Retina (tissue), 1 donor: ENCODE measurements around the gene ZMIZ1.

ENCODE experiments used
- DNase-seq: peaks from one replicate; pipeline ENCODE4 v3.0.0-alpha.2; 2016

The ZMIZ1 gene

GRCh38 chr10:79068562-79069324 is at the start of gene ZMIZ1:
Gene ZMIZ1 (plus strand): TSS chr10:79068966. CDS start chr10:79201633, 132,667 bp downstream.
- peak; percentile 94 for DNase-seq

- no peak for DNase-seq
These were observed 49.2 kb upstream of the ZMIZ1 start for GRCh38 chr10:79019441-79020014.

DNA sequence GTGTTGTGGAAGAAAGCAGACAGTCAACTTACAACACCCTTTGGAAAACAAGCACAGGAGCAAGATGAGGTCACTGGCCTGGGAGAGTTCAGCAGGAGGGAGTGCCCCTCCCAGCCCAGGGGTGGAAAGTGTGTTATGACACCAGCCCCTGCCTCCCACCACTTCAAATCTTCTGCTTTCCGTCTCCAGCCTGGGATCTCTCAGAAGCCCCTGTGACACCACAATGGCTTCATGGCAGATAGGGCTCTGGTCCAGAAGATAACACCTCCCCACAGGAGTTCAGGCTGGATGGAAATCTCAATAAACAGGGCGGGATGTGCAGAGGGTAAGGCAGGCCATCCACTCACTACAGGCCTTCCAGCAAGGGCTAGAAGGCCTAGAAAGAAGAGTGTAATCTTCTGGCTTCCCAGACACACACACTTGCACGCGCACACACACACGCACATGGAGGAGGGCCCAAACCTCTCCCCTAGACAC is 48.7 kb upstream of the ZMIZ1 start:
- no peak for DNase-seq

DNA sequence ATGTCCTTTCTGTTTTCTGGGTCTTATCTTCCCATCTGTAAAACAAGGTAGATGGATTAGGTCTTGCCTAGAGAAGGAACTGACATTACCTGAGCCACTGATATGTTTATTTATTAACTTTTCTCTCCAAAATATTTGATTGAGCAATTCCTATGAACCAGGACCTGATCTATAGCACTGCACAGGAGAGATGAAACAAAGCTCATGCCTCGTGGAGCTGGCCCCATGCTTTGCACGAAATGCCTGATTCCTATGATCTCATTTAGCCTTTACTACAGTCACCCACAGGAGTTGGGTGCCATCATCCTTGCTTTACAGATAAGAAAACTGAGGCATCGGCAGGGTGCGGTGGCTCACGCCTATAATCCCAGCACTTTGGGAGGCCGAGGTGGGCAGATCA is 48.2 kb upstream of the ZMIZ1 start:
- no peak for DNase-seq

DNA sequence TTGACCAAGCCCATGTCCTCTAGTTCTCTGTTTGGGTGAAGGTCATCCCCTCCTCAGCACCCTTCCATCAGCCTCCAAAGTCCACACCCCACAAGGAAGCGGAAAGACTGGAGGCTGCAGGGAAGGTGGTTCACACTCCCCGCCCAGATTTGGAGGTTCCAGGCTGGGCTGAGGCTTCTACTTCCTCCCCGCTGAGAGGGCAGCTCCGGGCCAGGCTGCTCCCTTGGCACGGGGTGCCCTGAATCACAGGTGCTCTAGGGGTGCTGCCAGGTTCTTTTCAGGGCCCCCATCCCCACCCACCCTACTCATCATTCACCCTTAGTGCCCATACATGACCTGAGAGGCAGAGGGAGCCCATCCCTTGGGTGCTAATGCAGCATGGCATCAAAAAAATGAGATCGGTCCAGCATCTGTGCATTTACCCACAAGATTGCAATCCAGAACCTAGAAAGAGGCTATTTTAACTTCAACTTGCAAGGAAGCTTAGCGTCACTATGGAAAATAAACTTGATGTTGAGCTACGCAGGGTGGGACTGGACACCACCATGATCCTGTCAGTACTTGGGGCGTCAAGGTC is 47.3 kb upstream of the ZMIZ1 start:
- no peak for DNase-seq

GRCh38 chr10:79021948-79022499 is 46.7 kb upstream of the ZMIZ1 start:
- no peak for DNase-seq

GRCh38 chr10:79022565-79023230 is 46.1 kb upstream of the ZMIZ1 start:
- DNase-seq = no peak

- DNase-seq = no peak
These were observed 45.3 kb upstream of the ZMIZ1 start for GRCh38 chr10:79023240-79024162.

DNA sequence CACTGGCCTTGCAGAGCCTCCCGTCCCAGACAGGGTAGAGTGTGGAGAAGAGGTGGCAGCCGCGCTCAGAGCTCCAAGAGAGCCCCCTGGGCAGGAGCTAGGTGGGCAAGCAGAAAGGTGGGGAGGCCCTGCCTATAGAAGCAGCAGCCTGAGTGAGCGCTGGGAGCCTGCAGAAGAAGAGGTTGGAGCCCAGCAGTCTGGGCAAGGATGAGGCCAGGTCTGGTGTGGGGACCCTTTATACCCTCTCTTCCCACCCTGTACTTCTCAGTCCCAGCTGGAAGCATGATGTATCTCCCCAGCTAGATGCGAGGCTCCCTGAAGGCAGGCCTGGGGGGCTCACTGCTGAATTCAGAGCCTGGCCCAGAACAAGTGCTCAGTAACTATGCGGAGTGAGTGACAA is 44.5 kb upstream of the ZMIZ1 start:
- no peak for DNase-seq

- DNase-seq = no peak
These were observed 44.0 kb upstream of the ZMIZ1 start for GRCh38 chr10:79024720-79025198.

DNA sequence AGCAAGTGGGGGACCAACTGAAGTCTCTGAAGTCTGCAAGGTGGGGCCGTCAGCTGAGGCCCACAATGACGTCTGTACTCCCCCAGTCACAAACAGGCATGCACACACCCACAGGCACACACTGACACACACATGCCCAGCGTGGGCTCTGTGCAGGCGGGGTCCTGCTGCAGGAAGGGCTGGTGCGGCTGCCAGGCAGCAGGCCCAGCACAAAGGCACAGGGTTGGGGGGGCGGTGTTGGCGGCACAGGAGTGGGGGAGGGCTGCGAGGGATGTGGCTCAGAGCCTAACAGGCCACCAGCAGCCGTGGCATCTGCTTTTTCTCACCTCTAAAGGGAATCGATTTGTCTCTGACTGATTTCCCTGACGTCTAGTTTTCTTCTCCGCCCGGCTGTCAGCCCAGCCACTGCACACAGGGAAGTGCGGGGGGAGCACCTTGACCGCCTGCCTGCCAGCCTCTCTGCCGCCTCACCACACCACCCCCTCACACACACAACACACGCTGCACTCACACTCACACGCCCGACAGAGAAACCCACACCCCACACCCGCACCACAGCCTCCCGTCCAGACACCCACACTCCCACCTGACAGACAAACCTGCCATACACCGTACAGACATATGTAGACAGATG is 43.5 kb upstream of the ZMIZ1 start:
- DNase-seq = peak; percentile 77

DNA sequence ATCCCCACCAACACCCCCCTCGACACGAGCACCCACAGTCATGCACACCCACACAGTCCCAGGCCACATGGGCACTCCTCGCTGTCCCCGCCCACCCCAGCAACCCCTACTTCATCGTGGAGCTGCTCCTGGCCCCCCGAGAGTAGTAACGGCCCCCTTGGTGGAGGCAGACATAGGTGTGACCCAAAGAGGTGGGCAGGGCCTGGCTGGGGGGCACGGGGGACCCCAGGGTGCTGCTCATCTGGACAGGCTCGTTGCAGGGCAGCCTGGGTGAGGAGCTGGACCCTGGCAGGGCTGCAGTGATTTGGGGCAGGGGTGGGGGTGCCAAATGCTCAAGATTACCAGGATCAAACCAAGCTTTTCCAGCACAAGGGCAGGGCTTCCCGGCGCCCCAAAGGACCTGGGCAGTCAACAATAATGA is 42.4 kb upstream of the ZMIZ1 start:
- DNase-seq = no peak

GRCh38 chr10:79026806-79027146 is 42.0 kb upstream of the ZMIZ1 start:
- DNase-seq = no peak

DNA sequence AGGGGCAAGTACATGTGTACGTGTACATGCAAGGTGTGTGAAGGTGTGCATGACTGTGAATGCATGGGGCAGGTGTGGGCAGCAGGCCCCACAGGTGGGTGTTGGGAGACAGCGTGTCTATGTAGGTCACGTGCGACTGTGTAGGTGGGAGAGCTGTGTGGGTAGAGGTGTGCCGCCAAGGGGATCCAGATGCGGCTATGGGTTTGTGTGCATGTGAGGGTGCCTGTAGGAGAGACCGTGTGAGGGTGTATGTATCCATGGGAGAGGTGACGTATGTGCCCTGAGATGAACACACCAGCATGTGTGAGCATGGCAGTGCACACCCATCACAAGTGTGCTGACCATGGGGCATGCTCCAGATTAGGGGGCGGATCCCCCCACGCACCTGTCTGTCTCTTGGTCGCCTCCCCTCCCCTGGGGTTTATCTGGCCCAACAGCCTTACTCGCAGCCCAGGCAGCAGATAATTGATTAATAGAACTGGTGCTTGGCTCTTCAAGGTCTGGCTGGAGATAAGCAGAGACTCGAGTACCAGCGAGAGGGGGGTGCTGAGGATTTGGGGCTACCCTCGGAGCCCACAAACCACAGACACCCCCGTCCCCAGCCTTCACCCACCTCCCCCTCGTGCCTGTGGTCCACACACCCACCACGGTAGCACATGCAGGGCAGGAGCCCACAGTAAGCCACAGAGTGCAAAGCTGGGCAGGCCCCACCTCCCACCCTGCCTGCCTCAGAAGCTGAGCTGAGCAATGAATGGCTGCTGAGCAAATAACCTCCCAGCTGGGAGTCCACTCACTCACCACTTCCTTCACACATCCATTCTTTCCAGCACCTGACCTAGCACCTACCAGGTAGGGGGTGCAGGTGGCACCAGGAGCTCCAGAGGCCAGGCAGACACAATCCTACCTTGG is 41.4 kb upstream of the ZMIZ1 start:
- no peak for DNase-seq

DNA sequence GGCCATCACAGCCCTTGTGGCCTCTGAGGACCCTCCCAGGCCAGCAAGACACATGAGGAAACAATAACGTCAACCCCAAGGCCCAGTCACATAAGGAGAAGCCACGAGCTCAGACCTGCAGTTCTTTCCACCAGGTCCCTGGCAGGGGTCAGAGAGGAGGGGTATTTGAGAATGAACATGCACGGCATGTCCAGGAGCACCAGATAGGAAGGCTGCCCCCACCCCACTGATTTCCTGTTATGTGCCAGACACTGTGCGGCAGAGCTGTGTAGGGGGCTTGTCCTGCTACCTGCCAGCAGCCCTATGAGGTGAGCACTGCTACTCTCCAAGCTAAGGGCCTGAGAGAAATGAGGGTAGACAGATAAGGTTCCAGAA is 40.7 kb upstream of the ZMIZ1 start:
- DNase-seq = no peak

- DNase-seq = no peak
These were observed 40.2 kb upstream of the ZMIZ1 start for GRCh38 chr10:79028451-79029010.

DNA sequence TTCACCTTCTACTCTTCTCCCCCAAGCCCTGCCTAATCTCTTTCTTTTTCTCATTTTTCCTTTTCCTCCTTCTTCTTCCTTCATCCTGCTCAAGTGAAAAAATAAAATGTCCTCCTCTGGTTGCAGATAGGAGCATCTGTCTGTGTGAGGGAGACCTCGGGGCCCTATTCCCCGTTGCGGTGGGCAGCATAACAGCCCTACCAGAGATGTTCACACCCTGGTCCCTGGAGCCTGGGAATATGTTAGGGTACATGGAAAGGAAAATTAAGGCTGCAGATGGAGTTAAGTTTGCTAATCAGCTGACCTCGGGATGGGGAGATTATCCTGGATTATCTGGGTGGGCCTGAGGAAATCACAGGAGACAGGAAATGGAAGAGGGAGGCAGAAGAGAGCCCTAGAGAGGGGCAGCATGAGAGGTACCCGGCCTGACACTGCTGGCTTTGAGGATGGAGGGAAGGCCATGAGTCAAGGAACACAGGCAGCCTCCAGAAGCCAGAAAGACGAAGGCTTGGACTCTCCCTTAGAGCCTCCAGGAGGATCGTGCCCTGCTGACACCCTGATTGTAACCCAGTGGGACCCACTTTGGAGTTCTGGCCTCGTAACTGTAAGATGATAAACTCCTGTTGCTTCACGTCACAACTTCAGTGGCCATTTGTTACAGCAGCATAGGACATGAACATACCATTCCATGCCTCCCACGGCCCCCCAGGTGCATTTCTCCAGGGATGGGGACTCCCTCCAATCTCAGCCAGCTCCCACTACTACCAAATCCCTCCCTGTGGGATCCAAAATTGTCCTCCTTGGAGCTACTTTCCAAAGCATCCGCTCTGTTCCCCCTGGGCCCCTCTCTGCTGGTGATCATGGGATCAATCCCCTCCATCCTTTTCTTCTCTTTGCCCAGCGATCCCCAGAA is 39.0 kb upstream of the ZMIZ1 start:
- no peak for DNase-seq

DNA sequence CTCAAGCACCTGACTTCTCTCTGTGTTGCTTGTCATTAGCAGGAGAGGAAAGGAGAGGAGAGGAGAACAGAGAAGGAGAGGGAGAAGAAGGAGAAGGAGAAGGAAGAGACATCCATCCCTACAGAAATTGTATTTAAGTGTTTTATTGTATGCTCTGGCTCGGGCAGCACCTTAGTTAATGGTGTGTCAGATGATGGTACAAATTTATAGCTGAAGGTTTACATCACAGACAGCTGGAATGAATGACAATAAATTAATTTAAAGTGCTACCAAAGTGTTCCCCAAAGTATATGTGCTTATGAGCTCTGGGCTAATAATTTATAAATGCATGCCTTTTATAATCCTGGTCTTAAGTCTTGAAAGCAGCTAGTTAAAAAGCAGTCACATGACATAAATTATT is 38.1 kb upstream of the ZMIZ1 start:
- no peak for DNase-seq

DNA sequence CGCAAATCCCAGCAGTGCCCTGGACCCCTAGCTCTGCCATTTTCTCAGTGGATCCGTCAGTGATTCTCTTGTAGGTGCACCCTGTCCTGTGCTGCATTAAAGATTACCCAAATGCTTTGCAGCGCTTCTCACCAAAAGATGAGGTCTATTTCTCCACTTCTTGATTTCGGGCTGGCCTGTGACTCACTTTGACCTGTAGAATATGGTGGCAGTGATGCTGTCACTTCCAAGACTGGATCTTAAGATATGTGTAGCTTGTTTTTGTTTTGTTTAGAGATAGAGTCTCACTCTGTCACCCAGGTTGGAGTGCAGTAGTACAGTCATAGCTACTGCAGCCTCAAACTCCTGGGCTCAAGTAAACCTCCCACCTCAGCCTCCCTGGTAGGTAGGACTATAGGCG is 37.0 kb upstream of the ZMIZ1 start:
- DNase-seq = no peak
